ENCODE data around the gene EXOSC3. TPM values are rescaled to one million over a fixed set of nuclear protein-coding genes. Genes with fewer than 3 reads are reported as not detected.
A peak's percentile ranks its signal among the peaks of the same experiment; 100 is the strongest.

EXOSC3 gene
- polyA plus RNA-seq, 3 donors: 9.8 to 25.2 (median 19.6) TPM

DNA sequence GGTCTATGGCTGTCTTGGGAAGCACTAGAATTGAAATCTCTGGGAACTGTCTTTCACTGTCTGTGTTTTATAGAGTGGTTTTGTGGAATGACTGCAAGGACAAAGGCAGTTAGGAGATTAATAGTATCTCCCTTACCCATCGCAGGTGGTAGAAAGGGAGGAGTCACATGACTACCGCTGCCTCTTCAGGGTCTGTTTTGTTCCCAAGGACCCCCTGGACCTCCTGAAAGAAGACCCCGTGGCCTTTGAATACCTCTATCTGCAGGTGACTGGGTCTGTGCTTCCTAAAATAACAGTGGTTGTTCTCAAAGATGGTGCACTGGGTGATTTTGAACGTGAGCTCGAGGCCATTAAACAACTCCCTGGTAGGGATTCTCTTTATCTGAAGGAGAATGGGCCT is 54.0 kb downstream of the EXOSC3 start:
- Histone ChIP-seq H3K27me3 (ENCODE audit: control insufficient read depth in 2 of 2, insufficient read depth in 2 of 2, low read length in 2 of 2) (no peaks in the 10 kb centered on the region), H3K27ac (ENCODE audit: low read depth in 1 of 2, low read length in 2 of 2) (no peak overlapping the region), H3K4me1 (ENCODE audit: control insufficient read depth in 1 of 2, insufficient read depth in 2 of 2, low read length in 2 of 2) (no peaks in the 10 kb centered on the region), H2AFZ (ENCODE audit: insufficient read depth, low read depth, low read length, poor library complexity, severe bottlenecking) (no peak overlapping the region), H3K79me2 (ENCODE audit: insufficient read depth, low read length) (no peaks in the 10 kb centered on the region), H3K9ac (ENCODE audit: insufficient read depth, low read length, poor library complexity, severe bottlenecking) (no peak overlapping the region), H3K4me3 (replicated peaks in 1 of 3; ENCODE audit: low read depth in 2 of 3, low read length in 3 of 3) (no peak overlapping the region), H3K4me2 (replicated peaks; ENCODE audit: extremely low read depth, low read length, poor library complexity, severe bottlenecking) (no peak overlapping the region), H4K20me1 (ENCODE audit: insufficient read depth, low read length) (no peaks in the 10 kb centered on the region), H3K36me3 (replicated peaks in 1 of 2; ENCODE audit: control insufficient read depth in 1 of 2, insufficient read depth in 2 of 2, low read length in 2 of 2) (no peaks in the 10 kb centered on the region), H3K9me3 (replicated peaks in 1 of 2; ENCODE audit: control insufficient read depth in 1 of 2, insufficient read depth in 1 of 2, low read length in 2 of 2) (no peaks in the 10 kb centered on the region)
- no peaks in the 10 kb centered on the region for H3K4me1 Mint-ChIP-seq
- no peaks in the 10 kb centered on the region for H3K36me3 Mint-ChIP-seq
- 87% methylated on average over 3 of the region's 5 CpGs for WGBS (ENCODE audit: insufficient coverage)
- H3K9me3 Mint-ChIP-seq: peaks cover 0 to 1% (median 0%) of the 10 kb centered on the region in 7 donors
- no peak overlapping the region for H3K27ac Mint-ChIP-seq
- DNase-seq: no peak
- peaks cover 0 to 8% (median 4%) of the 10 kb centered on the region in 3 donors for H3K27me3 Mint-ChIP-seq (ENCODE audit: low read depth in 3 of 3)
- TF ChIP-seq, protein P1, sequence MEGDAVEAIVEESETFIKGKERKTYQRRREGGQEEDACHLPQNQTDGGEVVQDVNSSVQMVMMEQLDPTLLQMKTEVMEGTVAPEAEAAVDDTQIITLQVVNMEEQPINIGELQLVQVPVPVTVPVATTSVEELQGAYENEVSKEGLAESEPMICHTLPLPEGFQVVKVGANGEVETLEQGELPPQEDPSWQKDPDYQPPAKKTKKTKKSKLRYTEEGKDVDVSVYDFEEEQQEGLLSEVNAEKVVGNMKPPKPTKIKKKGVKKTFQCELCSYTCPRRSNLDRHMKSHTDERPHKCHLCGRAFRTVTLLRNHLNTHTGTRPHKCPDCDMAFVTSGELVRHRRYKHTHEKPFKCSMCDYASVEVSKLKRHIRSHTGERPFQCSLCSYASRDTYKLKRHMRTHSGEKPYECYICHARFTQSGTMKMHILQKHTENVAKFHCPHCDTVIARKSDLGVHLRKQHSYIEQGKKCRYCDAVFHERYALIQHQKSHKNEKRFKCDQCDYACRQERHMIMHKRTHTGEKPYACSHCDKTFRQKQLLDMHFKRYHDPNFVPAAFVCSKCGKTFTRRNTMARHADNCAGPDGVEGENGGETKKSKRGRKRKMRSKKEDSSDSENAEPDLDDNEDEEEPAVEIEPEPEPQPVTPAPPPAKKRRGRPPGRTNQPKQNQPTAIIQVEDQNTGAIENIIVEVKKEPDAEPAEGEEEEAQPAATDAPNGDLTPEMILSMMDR (IDR thresholded peaks at IDR 0.05): no peak
- H3K4me3 Mint-ChIP-seq: no peak overlapping the region
- intact Hi-C loops (cut with micrococcal nuclease): no loop called here

DNA sequence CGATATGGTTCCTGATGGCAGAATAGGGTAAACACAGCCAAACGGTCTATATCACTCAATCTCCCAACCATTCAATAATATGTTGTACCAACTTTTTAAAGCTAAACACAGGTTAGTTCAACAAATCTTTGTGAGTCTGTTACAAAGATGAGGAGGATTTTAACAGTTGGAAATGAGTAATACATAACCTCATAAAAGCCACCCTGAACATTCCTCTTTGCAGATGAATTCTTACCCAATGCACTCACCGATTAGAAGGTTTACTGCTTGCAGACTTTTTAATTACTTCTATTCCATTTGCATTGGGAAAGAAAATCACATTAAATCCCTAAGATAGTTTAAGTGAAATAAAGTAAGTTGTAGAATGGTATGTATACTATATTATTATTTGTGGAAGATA is 54.6 kb downstream of the EXOSC3 start:
- H3K27ac ChIP-seq (ENCODE audit: low read depth in 1 of 2, low read length in 2 of 2): no peak overlapping the region
- H3K27me3 Mint-ChIP-seq (ENCODE audit: low read depth in 3 of 3): peaks cover 0 to 8% (median 4%) of the 10 kb centered on the region in 3 donors
- no peaks in the 10 kb centered on the region for H3K9me3 ChIP-seq (replicated peaks in 1 of 2; ENCODE audit: control insufficient read depth in 1 of 2, insufficient read depth in 1 of 2, low read length in 2 of 2)
- H4K20me1 ChIP-seq (ENCODE audit: insufficient read depth, low read length): no peaks in the 10 kb centered on the region
- no peak overlapping the region for H3K4me3 Mint-ChIP-seq
- H3K36me3 ChIP-seq (replicated peaks in 1 of 2; ENCODE audit: control insufficient read depth in 1 of 2, insufficient read depth in 2 of 2, low read length in 2 of 2): no peaks in the 10 kb centered on the region
- H2AFZ ChIP-seq (ENCODE audit: insufficient read depth, low read depth, low read length, poor library complexity, severe bottlenecking): no peak overlapping the region
- 100% methylated on average over 1 of the region's 3 CpGs for WGBS (ENCODE audit: insufficient coverage)
- H3K36me3 Mint-ChIP-seq: no peaks in the 10 kb centered on the region
- intact Hi-C loops (cut with micrococcal nuclease): no loop called here
- H3K27ac Mint-ChIP-seq: peak overlapping the region in 1 of 7 donors; percentile 19
- peaks cover 0 to 1% (median 0%) of the 10 kb centered on the region in 7 donors for H3K9me3 Mint-ChIP-seq
- no peak overlapping the region for H3K4me3 ChIP-seq (replicated peaks in 1 of 3; ENCODE audit: low read depth in 2 of 3, low read length in 3 of 3)
- H3K27me3 ChIP-seq (ENCODE audit: control insufficient read depth in 2 of 2, insufficient read depth in 2 of 2, low read length in 2 of 2): no peaks in the 10 kb centered on the region
- H3K4me1 ChIP-seq (ENCODE audit: control insufficient read depth in 1 of 2, insufficient read depth in 2 of 2, low read length in 2 of 2): no peaks in the 10 kb centered on the region
- no peak for DNase-seq
- no peak overlapping the region for H3K9ac ChIP-seq (ENCODE audit: insufficient read depth, low read length, poor library complexity, severe bottlenecking)
- no peak overlapping the region for H3K4me2 ChIP-seq (replicated peaks; ENCODE audit: extremely low read depth, low read length, poor library complexity, severe bottlenecking)
- TF ChIP-seq, protein P1 (IDR thresholded peaks at IDR 0.05): no peak
- H3K79me2 ChIP-seq (ENCODE audit: insufficient read depth, low read length): no peaks in the 10 kb centered on the region
- H3K4me1 Mint-ChIP-seq: no peaks in the 10 kb centered on the region

Other genes with a start within 250 kb of the EXOSC3 start
- gene FBXO10, start 208.7 kb downstream of the EXOSC3 start, polyA plus RNA-seq: 1 to 10 TPM in 1 of 3 donors, under 1 TPM in 1, not detected in 1; 0.08 to 1.5 TPM
- gene TOMM5, start 192.5 kb downstream of the EXOSC3 start, polyA plus RNA-seq: 100 to 1,000 TPM in 2 of 3 donors, 10 to 100 TPM in 1; 35.0 to 117 (median 112) TPM
- under 1 TPM in 1 of 3 donors, not detected in 2; 0.03 TPM for gene FRMPD1, start 134.1 kb downstream of the EXOSC3 start, polyA plus RNA-seq
- 10 to 100 TPM in 1 of 3 donors, 1 to 10 TPM in 2; 5.2 to 12.4 (median 9.4) TPM for gene TRMT10B, start 31.3 kb downstream of the EXOSC3 start, polyA plus RNA-seq
- 10 to 100 TPM; 12.4 to 17.2 (median 14.7) TPM for gene DCAF10, start 15.7 kb upstream of the EXOSC3 start, polyA plus RNA-seq
- gene SLC25A51, start 119.1 kb upstream of the EXOSC3 start, polyA plus RNA-seq: 10 to 100 TPM in 1 of 3 donors, 1 to 10 TPM in 2; 5.9 to 12.4 (median 8.9) TPM